Thyroid gland (tissue), 4 donors: ENCODE data around the gene SGIP1.

Source experiments
- CTCF ChIP-seq, 6 experiments: fragments of 200-600 bp in 3 of 6; fragments of 450-650 bp in 3 of 6; sonication (generic) in 3 of 6; IDR thresholded peaks; one replicate each; pipeline ENCODE4 v1.5.1; 2016 to 2019; ENCODE audit warnings: antibody characterized with exemption in 6 of 6, mild to moderate bottlenecking in 2 of 6, inconsistent platforms in 1 of 6, moderate library complexity in 1 of 6
- POLR2A ChIP-seq, 2 donors: fragments of 450-650 bp; IDR thresholded peaks; one replicate each; pipeline ENCODE4 v1.6.1; 2017; ENCODE audit warnings: antibody characterized with exemption in 2 of 2, mild to moderate bottlenecking in 2 of 2, moderate library complexity in 1 of 2

- TF ChIP-seq CTCF (IDR thresholded peaks at IDR 0.05) = no peak
- no peak for TF ChIP-seq POLR2A (IDR thresholded peaks at IDR 0.05)
Measured at GRCh38 chr1:66562561-66562960, 28.6 kb downstream of the SGIP1 start.
